ENCODE data around the gene PDE11A. TPM values are rescaled to one million over a fixed set of nuclear protein-coding genes. Genes with fewer than 3 reads are reported as not detected.

The PDE11A gene
- total and polyA plus RNA-seq, 8 donors: 0.28 to 5.0 (median 1.7) TPM

DNA sequence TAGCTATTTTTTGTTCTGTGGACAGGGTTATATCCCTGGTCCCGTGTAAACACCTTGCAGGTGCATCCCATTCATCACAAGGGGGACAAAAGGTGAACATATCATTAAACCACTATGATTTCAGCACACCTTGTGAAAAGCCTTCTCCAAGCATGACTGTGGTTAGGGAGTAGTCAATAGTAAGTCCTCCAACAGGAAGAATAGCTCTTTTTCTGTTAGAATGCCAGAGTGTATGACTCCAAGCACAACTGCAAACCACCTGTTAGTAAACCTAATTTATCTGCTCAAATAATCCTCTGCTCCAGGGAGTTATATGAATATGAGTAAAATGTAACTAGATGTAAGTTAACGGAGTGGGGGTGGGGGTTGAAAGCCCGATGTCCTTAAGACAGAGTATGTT lies 439.5 kb downstream of the PDE11A start:
- FAIRE-seq (no peak), ATAC-seq (peak in 2 of 4 donors; percentile 59 to 65)
- no peak overlapping the region for H3K4me3 ChIP-seq

DNA sequence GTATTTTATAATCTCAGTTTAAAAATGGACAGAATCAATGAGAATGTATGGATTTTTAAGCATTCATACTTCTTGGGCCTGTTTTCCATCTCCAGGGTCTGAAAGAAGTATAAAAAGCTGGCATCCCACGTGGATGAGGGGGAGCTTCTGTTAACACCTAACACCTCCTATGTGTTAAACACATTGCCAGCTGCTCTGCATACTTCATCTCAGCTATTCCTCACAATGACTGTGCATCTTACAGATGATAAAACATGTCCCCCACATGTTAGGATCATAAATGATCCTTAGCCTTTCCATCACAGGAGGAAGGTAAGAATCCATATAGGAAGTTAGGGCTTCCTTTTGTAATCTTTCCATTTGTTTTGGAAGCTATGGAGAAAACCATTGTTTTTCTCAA lies 440.9 kb downstream of the PDE11A start:
- 72 to 80% methylated on average over 1 of the region's 1 CpG for WGBS, 2 donors
- no peak for DNase-seq
- no peak overlapping the region for H3K4me3 ChIP-seq
- TF ChIP-seq, protein P1, sequence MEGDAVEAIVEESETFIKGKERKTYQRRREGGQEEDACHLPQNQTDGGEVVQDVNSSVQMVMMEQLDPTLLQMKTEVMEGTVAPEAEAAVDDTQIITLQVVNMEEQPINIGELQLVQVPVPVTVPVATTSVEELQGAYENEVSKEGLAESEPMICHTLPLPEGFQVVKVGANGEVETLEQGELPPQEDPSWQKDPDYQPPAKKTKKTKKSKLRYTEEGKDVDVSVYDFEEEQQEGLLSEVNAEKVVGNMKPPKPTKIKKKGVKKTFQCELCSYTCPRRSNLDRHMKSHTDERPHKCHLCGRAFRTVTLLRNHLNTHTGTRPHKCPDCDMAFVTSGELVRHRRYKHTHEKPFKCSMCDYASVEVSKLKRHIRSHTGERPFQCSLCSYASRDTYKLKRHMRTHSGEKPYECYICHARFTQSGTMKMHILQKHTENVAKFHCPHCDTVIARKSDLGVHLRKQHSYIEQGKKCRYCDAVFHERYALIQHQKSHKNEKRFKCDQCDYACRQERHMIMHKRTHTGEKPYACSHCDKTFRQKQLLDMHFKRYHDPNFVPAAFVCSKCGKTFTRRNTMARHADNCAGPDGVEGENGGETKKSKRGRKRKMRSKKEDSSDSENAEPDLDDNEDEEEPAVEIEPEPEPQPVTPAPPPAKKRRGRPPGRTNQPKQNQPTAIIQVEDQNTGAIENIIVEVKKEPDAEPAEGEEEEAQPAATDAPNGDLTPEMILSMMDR (IDR thresholded peaks at IDR 0.05): no peak
- no peaks in the 10 kb centered on the region for H3K27me3 ChIP-seq
- no peak for FAIRE-seq
- no peaks in the 10 kb centered on the region for H3K36me3 ChIP-seq
- intact Hi-C loops (cut with DNase I): no loop called here
- no peak overlapping the region for H3K27ac ChIP-seq
- peaks cover 0 to 6% (median 0%) of the 10 kb centered on the region in 3 donors for H3K4me1 ChIP-seq
- H3K9me3 ChIP-seq: no peaks in the 10 kb centered on the region
- no peak for ATAC-seq

More for the DNA sequence above, 439.5 kb downstream of the PDE11A start:
- H3K27me3 ChIP-seq: no peaks in the 10 kb centered on the region
- no peaks in the 10 kb centered on the region for H3K9me3 ChIP-seq
- TF ChIP-seq, protein P1 (IDR thresholded peaks at IDR 0.05): no peak
- H3K27ac ChIP-seq: peak overlapping the region in 1 of 4 donors; percentile 8
- H3K36me3 ChIP-seq: no peaks in the 10 kb centered on the region
- WGBS, 2 donors: 44 to 47% methylated on average over 3 of the region's 3 CpGs
- H3K4me1 ChIP-seq: peaks cover 0 to 6% (median 0%) of the 10 kb centered on the region in 3 donors
- intact Hi-C loops (cut with DNase I): no loop called here
- no peak for DNase-seq

DNA sequence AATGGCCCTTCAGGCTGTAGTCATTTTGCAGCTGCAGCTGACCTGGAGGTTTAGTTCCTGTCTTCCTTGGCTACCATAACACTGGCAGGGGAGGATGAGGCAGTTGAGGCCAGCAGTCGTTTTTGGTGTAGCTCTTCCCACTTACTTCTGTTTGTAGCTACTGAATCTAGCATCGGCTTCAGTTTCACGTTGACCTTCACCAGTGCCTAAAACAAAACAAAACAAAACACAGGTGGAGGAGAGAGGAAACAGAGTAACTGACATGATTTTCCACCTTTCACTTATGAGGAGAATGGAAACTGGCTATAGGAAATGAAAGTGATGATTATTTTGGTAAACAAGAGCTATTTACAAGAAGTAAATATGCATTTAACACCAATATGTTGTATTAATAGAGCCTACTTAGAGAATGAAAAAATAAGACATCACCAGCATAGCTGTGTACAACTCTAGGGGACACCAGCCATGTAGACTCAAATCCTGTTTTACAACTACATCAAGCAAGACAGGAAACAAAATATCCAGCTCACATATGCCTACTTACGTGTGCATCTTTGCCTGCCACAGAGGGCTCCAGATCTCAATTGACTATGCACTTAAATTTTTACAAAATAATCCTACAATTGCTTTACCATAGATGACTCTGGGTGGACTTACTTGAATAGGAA lies 443.1 kb downstream of the PDE11A start:
- DNase-seq (no peak), FAIRE-seq (no peak), ATAC-seq (no peak)
- H3K4me3 ChIP-seq: no peak overlapping the region
- H3K27me3 ChIP-seq: no peaks in the 10 kb centered on the region
- H3K4me1 ChIP-seq: peaks cover 0 to 6% (median 0%) of the 10 kb centered on the region in 3 donors
- H3K27ac ChIP-seq: no peak overlapping the region
- intact Hi-C loops (cut with DNase I): no loop called here
- WGBS, 2 donors: 54 to 56% methylated on average over 4 of the region's 4 CpGs
- no peaks in the 10 kb centered on the region for H3K36me3 ChIP-seq
- no peaks in the 10 kb centered on the region for H3K9me3 ChIP-seq
- TF ChIP-seq, protein P1 (IDR thresholded peaks at IDR 0.05): no peak

DNA sequence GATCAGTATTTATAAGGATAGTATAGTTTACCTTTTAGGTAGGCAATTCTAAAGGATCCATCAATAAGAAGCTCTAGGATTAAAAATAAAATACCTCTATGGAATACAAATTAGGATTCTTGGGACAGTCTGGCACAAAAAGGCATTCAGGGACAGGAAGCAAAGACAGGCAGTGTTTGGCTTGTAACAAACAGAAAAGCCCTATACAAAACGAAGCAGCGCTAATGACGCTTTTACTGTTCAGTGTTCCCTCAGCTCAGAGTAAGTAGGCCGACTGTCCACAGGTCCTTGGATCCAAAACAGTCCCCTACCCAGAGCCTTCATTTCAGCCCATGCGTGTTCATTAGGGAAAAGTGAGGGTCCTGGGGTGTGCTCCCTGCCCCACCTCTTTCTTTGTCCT lies 443.7 kb downstream of the PDE11A start:
- Histone ChIP-seq H3K4me1 (peaks cover 0 to 6% (median 0%) of the 10 kb centered on the region in 3 donors), H3K36me3 (no peaks in the 10 kb centered on the region), H3K4me3 (no peak overlapping the region), H3K9me3 (no peaks in the 10 kb centered on the region), H3K27ac (no peak overlapping the region), H3K27me3 (no peaks in the 10 kb centered on the region)
- DNase-seq (no peak), FAIRE-seq (no peak), ATAC-seq (no peak)
- intact Hi-C loops (cut with DNase I): no loop called here
- 74 to 76% methylated on average over 5 of the region's 5 CpGs for WGBS, 2 donors
- TF ChIP-seq, protein P1 (IDR thresholded peaks at IDR 0.05): no peak

Measured in pancreas (tissue), 10 donors.